GM18511 (cell line): Measurements from ENCODE around the gene ASTN2.

Experiments
- ATAC-seq: cut with Tn5 transposase; IDR thresholded peaks from one replicate; pipeline ENCODE4 v1.9.1; 2021; ENCODE audit warnings: mild to moderate bottlenecking, moderate library complexity; ENCODE audit not compliant: unreplicated experiment

Gene ASTN2

DNA sequence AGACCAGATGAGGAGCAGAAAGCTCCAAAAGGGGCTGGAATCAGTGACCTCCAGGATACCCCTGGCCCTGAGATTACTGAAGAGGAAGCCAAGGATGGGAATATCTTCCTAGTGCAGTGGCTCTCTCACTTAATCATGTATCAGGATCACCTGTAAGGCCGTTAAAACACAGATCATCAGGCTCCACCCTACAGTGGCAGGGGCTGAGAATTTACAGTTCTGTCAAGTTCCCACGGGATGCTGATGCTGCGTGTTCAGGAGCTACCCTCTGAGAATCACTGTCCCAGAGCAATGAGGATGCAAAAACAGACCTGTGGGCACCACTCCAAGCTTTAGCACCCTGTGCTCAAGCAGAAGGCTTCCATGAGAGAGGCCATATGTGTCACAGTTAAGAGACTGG, 291.9 kb downstream of the ASTN2 start:
- ATAC-seq: no peak

DNA sequence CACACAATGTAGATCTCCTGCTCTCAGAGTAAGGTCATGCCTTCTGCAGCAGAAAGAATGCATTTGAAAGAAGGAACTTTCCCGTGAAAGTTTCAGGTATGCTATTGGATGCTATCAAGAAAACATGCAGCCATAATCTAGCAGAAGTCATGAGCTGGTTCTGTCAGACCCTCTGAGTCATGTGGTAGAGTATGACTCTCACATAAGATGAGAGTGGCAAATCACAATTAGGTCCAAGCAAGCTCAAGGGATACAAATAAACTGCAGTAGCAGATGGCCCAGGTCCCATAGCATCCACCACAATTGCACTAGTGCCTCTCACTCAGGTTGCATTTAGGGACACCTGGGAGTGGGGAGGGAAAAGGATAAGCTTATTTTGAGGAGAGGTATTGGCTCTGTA, 292.8 kb downstream of the ASTN2 start:
- no peak for ATAC-seq

DNA sequence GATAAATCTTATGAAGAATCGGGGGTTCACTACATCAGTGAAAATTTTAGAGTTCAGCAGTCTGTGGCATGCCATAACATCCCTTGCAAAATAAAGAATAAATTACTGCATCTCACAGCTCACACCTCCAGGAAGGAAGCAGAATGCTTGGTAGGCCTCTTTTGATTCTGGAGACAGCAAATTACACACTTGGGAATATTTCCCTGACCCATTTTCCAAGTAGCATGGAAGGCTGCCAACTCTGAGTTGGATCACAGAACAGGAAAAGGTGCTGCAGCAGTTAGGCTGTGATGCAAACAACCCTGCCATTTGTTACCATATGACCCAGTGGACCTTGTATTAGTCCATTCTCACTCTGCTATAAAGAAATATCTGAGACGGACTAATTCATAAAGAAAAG, 293.5 kb downstream of the ASTN2 start:
- ATAC-seq: no peak

DNA sequence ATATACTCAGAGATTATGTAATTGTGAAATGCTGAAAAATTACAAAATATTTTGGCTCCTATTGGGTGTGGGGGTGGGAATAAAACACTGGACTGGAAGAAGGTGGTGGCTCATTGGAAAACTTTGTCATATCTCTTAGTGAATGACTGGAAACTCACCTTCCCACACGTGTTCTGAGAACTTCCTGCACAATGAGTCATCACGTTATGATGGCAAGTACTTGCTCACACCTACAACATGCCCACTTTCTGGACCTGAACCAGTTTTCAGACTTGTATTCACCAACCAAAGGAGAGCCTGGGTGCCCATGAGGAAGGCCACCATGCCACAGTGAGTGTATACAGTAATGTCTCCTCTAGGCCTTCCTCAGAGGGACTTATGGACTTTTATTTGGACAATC, 294.8 kb downstream of the ASTN2 start:
- no peak for ATAC-seq

- ATAC-seq: no peak
Observed at GRCh38 chr9:117116084-117116483, 298.8 kb downstream of the ASTN2 start.

- no peak for ATAC-seq
Observed at GRCh38 chr9:117114768-117115167, 300.1 kb downstream of the ASTN2 start.

DNA sequence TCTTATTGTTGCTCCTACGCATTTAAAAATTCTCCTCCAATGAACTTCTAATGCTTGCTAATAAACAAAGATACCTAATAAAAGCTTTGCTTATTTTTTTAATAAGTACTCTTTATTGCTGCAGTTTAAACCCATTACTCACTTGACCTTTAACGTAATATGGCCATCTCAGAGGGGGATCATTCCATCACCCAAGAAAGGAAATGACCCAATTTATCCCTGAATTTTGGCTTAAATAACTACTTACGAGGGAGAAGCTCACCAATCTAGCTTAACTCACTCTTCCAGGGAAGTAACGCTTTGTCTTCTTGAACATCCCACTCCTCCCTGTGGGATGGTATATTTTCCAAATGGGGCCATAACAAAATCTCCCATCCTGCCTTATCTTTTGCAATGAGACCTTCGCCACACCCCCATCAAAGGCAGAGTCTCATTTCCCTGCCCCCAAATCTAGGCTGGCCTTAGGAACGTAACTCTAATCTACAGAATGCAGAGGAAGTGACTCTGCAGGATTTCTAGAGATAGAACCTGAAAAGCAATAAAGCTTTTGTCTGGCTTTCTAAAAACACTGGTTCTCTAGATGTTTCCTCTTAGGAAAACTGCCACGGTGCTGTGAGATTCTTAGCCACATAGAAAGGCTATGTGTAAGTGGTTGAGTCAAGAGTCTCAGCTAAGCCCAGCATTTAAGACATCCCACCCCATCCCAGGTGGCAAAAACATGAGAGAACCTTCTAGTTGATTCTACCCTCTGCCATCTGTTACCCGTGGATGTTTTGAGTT, 310.0 kb downstream of the ASTN2 start:
- no peak for ATAC-seq

DNA sequence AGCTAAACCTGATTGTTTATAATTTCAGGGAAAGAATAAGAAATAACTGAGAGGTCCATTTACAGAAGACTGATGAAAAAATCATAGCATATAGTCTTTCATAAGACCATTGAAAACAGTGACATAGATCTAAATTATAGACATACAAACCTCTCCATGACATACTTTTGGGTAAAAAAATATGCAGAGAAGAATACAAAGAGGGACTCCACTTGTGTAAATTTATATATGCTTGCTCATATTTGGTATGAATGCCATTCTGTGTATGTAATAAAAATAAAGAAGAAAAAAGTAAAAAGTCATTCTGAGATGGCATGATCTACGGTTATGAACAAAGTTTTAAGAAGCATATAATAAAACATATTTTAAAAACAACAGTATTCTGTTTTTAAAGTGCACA, 310.7 kb downstream of the ASTN2 start:
- no peak for ATAC-seq

- ATAC-seq: no peak
Observed at GRCh38 chr9:117103438-117104110, 311.3 kb downstream of the ASTN2 start.

GRCh38 chr9:117101008-117101407, 313.8 kb downstream of the ASTN2 start:
- ATAC-seq: no peak

GRCh38 chr9:117098331-117098730, 316.5 kb downstream of the ASTN2 start:
- ATAC-seq: no peak

DNA sequence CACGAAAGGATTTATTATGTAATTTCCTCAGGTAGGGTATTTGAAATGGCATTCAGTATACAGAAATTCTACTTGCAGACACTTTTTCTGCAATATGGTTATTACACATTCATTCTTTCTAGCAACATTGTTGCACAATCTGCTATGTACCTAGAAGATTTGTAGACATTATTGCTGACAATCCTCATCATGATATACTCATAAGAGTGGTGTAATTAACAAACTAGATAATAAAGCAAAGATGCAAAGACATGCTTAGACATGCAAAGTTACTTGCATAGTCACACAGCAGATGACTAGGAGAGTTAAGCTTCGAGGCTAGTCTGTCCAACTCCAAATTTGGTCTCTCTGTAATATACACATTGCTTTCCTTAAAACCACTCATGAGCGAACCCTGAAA, 317.1 kb downstream of the ASTN2 start:
- no peak for ATAC-seq

- ATAC-seq: no peak
Observed at GRCh38 chr9:117096138-117096537, 318.7 kb downstream of the ASTN2 start.

DNA sequence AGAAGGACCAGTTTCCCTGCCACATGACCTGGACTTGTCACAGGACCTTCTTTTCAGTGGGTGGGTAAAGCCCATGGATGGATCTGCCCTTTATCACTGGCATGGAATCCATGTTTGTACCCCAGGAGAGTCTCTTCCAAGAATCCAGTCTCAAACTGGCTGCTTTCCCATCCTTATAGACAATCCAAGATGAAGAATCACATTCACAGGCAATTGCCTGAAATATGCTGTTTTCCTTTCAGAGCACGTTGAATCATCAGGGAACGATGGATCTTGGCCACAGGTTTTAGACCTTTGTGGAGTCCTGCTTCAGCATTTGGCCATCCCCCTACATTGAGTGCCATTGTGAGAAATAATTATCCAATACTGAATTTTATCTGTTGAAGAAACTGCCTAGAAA, 319.8 kb downstream of the ASTN2 start:
- no peak for ATAC-seq

GRCh38 chr9:117093891-117094844, 320.7 kb downstream of the ASTN2 start:
- ATAC-seq: no peak

GRCh38 chr9:117092582-117092981, 322.3 kb downstream of the ASTN2 start:
- ATAC-seq: no peak

DNA sequence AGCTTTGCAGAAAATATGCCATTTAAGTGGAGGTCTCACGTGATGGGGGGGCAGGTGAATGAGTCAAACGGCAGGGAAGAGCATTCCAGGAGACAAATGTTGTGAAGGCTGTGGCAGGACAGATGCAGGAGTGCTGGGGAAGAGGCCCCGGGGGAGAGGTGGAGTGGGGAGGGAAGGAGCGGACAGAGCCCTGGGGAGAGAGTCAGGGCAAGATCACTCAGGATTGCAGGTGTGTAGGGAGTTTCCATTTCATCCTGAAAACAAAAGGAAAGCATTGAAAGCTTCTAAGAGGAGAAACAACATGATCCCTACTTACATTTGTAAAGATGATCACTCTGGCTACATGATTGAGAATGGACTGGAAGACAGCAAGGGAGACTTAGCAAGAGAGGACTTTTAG, 323.3 kb downstream of the ASTN2 start:
- no peak for ATAC-seq

- ATAC-seq: no peak
Observed at GRCh38 chr9:117088786-117089185, 326.1 kb downstream of the ASTN2 start.

- no peak for ATAC-seq
Observed at GRCh38 chr9:117088140-117088539, 326.7 kb downstream of the ASTN2 start.

DNA sequence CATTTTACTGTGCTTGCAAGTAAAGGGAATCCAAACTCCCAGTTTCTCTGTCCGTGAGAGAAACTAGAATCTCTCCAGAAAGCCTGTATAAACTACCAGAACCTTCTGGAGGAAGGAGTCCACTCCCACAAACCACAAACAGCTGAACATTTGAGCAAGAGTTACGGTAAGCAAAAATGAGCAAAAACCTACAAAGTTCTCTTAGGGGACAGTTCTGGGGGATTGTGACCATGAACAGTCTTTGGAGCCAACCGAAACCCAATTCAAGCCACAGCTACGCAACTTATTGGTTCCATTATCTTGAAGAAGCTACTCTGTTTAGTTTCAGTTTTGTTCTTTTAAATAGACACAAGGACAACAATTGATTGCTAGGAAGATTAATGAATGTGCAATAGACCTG, 330.6 kb downstream of the ASTN2 start:
- ATAC-seq: no peak

DNA sequence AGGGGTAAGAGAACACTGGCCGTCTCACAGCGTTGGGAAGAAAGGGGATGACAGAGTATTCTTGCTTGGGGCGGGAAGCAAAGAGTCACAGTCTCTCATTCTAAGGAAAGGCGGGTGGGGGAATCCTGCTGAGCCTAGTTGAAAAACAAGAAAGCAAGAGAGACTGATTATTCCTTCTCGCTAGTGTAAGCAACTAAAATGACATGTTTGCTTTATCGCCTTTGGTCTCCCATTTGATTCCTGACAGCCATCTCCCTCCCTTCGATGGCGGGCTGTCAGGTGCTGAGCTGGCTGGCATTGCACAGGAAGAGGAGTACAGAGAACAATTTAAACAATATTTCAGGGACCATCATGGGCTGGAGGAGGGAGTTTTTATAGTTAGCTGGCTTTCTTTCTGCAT, 331.3 kb downstream of the ASTN2 start:
- no peak for ATAC-seq
